Endothelial cell (in vitro differentiated cells): Measurements from ENCODE around the gene LIX1. TPM values are rescaled to one million over a fixed set of nuclear protein-coding genes. Genes with fewer than 3 reads are reported as not detected.

Experiments used
- DNase-seq: peaks from one replicate; pipeline ENCODE4 v3.0.0; 2021; ENCODE audit warnings: low spot score
- H3K27ac Mint-ChIP-seq: one replicate; pipeline ENCODE4 v1.8.0; 2021; ENCODE audit warnings: mixed read lengths, inconsistent platforms; ENCODE audit not compliant: unreplicated experiment
- H3K27me3 Mint-ChIP-seq: one replicate; pipeline ENCODE4 v1.8.0; 2021; ENCODE audit warnings: mild to moderate bottlenecking, moderate library complexity, mixed read lengths, inconsistent platforms; ENCODE audit not compliant: unreplicated experiment
- H3K36me3 Mint-ChIP-seq: one replicate; pipeline ENCODE4 v1.8.0; 2021; ENCODE audit warnings: mild to moderate bottlenecking, low read depth, mixed read lengths, inconsistent platforms; ENCODE audit not compliant: unreplicated experiment
- H3K4me1 Mint-ChIP-seq: one replicate; pipeline ENCODE4 v1.8.0; 2021; ENCODE audit warnings: mild to moderate bottlenecking, mixed read lengths, inconsistent platforms; ENCODE audit not compliant: unreplicated experiment
- H3K4me3 Mint-ChIP-seq: one replicate; pipeline ENCODE4 v1.8.0; 2021; ENCODE audit warnings: mild to moderate bottlenecking, mixed read lengths, inconsistent platforms; ENCODE audit not compliant: unreplicated experiment
- H3K9me3 Mint-ChIP-seq: one replicate; pipeline ENCODE4 v1.8.0; 2021; ENCODE audit warnings: mixed read lengths, inconsistent platforms; ENCODE audit not compliant: unreplicated experiment
- total RNA-seq: library from RNA; stranded (reverse); fragmentation: NEBNext Ultra II Directional; extraction: Animal tissue kit (Norgen Biotek cat#: 25700); gene quantifications from one replicate; pipeline ENCODE4 v1.2.1, GENCODE V29; 2021; ENCODE audit not compliant: unreplicated experiment
- TF ChIP-seq, protein P1 (sequence below): fragments of 200-600 bp; sonication (generic); IDR thresholded peaks from one replicate; pipeline ENCODE4 v1.5.0; 2021; ENCODE audit warnings: antibody characterized with exemption; ENCODE audit not compliant: unreplicated experiment

The LIX1 gene
- total RNA-seq, 1 donor from 2014 or later: 0.46 TPM

DNA sequence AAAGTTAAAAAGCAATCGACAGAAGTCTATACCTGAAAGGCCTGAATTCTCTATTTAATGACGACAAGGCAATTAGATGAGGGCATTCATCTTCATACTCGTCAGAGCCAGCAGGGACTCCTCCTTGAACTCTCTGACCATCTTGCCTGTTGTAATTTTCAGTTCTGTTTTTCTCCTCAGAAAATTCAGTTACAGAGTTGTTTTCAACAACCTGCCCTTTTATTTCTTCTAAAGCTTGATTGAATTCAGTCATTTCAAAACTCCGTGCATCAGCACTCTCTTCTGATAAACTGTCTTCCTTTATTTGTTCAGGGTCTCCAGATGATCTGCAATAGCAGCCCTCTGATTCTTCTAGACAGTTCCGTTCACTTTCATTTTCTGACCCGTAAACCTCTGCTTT is 25.0 kb upstream of the LIX1 start:
- no peaks in the 10 kb centered on the region for H3K9me3 Mint-ChIP-seq
- no peak overlapping the region for H3K4me3 Mint-ChIP-seq
- TF ChIP-seq, protein P1, sequence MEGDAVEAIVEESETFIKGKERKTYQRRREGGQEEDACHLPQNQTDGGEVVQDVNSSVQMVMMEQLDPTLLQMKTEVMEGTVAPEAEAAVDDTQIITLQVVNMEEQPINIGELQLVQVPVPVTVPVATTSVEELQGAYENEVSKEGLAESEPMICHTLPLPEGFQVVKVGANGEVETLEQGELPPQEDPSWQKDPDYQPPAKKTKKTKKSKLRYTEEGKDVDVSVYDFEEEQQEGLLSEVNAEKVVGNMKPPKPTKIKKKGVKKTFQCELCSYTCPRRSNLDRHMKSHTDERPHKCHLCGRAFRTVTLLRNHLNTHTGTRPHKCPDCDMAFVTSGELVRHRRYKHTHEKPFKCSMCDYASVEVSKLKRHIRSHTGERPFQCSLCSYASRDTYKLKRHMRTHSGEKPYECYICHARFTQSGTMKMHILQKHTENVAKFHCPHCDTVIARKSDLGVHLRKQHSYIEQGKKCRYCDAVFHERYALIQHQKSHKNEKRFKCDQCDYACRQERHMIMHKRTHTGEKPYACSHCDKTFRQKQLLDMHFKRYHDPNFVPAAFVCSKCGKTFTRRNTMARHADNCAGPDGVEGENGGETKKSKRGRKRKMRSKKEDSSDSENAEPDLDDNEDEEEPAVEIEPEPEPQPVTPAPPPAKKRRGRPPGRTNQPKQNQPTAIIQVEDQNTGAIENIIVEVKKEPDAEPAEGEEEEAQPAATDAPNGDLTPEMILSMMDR: no peak
- no peaks in the 10 kb centered on the region for H3K4me1 Mint-ChIP-seq
- no peak overlapping the region for H3K27ac Mint-ChIP-seq
- H3K36me3 Mint-ChIP-seq: peaks cover 19% of the 10 kb centered on the region
- H3K27me3 Mint-ChIP-seq: no peaks in the 10 kb centered on the region
- no peak for DNase-seq

DNA sequence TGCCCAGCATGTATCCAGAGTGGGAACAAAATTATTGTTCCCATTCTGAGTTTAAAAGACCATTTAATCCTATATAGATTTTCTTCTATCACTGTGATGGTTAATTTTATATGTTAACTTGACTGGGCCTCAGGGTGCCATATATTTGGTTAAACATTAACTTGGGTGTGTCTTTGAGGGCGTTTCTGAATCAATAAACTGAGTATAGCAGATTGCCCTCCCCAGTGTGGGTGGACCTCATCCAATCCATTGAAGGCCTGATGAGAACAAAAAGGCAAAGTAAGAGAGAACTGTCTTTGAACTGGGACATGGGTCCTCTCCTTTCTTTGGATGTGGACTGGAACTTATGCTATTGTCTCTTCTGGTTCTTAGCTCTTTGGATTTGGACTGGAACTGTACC is 23.3 kb upstream of the LIX1 start:
- H3K4me1 Mint-ChIP-seq: no peaks in the 10 kb centered on the region
- TF ChIP-seq, protein P1: no peak
- H3K27ac Mint-ChIP-seq: no peak overlapping the region
- H3K36me3 Mint-ChIP-seq: peaks cover 7% of the 10 kb centered on the region
- H3K4me3 Mint-ChIP-seq: no peak overlapping the region
- no peak for DNase-seq
- no peaks in the 10 kb centered on the region for H3K27me3 Mint-ChIP-seq
- no peaks in the 10 kb centered on the region for H3K9me3 Mint-ChIP-seq

DNA sequence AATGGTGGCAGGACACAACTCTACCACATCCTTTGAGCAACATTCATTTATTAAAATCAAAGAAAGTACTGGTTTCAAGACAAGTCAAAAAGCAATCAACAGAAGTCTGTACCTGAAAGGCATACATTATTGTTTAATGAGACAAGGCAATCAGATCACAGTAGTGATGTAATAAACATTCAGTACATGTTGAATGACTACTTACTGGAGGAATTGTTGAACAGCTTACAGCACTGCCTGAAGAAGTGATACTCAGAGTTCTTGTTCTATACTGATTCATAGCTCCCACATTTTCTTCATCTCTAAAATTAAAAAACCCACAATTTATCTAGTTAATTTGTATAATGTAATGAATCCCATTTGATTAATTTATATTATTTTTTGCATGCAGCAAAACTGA is 22.4 kb upstream of the LIX1 start:
- Mint-ChIP-seq H3K36me3 (peaks cover 7% of the 10 kb centered on the region), H3K9me3 (no peaks in the 10 kb centered on the region), H3K27ac (no peak overlapping the region), H3K4me3 (no peak overlapping the region), H3K27me3 (no peaks in the 10 kb centered on the region), H3K4me1 (no peaks in the 10 kb centered on the region)
- TF ChIP-seq, protein P1: no peak
- no peak for DNase-seq

DNA sequence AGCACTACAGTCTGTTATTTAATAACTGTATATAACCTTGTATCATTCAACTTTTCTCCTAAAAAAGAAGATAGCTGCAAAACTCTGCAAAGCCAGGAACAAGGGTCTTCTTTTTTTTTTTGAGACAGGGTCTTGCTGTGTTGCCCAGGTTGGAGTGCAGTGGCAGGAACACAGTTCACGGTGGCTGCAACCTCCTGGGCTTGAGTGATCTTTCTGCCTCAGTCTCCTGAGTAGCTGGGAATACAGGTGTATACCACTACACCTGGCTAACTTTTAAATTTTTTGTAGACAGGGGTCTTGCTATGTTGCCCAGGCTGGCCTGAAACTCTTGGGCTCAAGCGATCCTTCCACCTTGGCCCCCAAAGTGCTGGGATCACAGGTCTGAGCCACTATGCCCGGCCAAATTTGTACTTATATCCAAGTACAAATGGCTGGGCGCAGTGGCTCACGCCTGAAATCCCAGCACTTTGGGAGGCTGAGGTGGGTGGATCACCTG is 21.4 kb upstream of the LIX1 start:
- DNase-seq: no peak
- H3K9me3 Mint-ChIP-seq: no peaks in the 10 kb centered on the region
- H3K4me3 Mint-ChIP-seq: no peak overlapping the region
- TF ChIP-seq, protein P1: no peak
- H3K36me3 Mint-ChIP-seq: peaks cover 7% of the 10 kb centered on the region
- no peaks in the 10 kb centered on the region for H3K27me3 Mint-ChIP-seq
- H3K27ac Mint-ChIP-seq: no peak overlapping the region
- H3K4me1 Mint-ChIP-seq: no peaks in the 10 kb centered on the region

DNA sequence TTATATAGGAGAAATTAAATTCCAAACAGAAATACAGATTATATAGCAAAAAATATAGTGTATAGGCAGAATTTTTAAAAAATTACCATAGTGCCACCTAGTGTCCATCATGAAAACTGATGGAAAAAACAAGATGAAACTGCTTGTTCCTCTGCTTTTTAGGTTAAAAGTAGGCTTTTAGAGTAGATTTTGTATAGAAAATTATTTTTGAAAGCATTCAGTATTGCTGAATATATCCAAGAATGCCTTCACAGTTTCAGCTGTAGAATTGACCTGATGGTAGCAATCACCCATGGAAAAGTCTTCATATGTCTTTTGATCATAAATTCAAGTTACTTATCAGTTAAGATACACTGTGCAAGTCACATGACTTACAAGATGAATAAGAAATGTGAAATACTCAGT is 21.0 kb upstream of the LIX1 start:
- H3K4me1 Mint-ChIP-seq: no peaks in the 10 kb centered on the region
- no peaks in the 10 kb centered on the region for H3K27me3 Mint-ChIP-seq
- H3K27ac Mint-ChIP-seq: no peak overlapping the region
- H3K9me3 Mint-ChIP-seq: no peaks in the 10 kb centered on the region
- no peak overlapping the region for H3K4me3 Mint-ChIP-seq
- TF ChIP-seq, protein P1: peak; percentile 91
- peaks cover 7% of the 10 kb centered on the region for H3K36me3 Mint-ChIP-seq
- no peak for DNase-seq
